ENCODE results near the gene IGF1. TPM values are rescaled to one million over a fixed set of nuclear protein-coding genes. Genes with fewer than 3 reads are reported as not detected.

The IGF1 gene
- total RNA-seq, 4 donors from 2014 or later = 15.4 to 79.4 (median 45.3) TPM

DNA sequence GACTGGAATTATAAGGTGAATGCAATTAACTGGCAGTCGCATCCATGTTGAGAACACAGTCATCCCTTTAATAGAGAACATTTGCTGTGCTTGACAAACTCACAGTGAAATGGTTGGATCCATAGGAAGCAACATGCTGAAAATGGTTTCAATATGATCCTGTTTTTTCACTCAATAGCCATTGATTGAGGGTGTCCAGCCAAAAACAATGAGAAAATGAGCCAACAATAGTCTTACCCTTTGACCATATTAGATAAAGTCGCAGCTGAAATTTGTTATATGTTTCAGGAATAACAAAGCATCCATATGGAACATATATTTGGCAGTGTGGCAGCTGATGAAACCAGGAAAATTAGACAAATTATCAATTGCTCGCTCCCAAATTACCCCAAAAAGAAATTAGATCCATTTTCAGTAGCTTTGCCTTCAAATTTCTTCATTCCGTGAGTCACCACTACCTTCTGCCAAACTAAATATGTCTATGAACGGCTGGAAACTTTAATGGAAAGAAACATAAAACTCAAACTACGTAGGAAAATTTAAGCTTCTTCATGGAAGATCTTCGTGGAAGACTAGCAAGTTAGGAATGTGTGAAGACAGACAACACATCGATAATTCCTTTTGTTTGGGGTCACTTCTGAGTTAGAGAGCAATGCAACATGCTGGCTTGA, 17.4 kb downstream of the IGF1 start:
- DNase-seq (ENCODE audit: extremely low spot score) = no peak
- no peaks in the 10 kb centered on the region for H3K36me3 ChIP-seq
- H3K27ac ChIP-seq (replicated peaks in 1 of 4) = no peak overlapping the region
- intact Hi-C loops (cut with DNase I) = no loop called here
- 77% methylated on average over 8 of the region's 8 CpGs for WGBS
- H3K4me3 ChIP-seq = no peak overlapping the region
- TF ChIP-seq, protein P1, sequence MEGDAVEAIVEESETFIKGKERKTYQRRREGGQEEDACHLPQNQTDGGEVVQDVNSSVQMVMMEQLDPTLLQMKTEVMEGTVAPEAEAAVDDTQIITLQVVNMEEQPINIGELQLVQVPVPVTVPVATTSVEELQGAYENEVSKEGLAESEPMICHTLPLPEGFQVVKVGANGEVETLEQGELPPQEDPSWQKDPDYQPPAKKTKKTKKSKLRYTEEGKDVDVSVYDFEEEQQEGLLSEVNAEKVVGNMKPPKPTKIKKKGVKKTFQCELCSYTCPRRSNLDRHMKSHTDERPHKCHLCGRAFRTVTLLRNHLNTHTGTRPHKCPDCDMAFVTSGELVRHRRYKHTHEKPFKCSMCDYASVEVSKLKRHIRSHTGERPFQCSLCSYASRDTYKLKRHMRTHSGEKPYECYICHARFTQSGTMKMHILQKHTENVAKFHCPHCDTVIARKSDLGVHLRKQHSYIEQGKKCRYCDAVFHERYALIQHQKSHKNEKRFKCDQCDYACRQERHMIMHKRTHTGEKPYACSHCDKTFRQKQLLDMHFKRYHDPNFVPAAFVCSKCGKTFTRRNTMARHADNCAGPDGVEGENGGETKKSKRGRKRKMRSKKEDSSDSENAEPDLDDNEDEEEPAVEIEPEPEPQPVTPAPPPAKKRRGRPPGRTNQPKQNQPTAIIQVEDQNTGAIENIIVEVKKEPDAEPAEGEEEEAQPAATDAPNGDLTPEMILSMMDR (IDR thresholded peaks at IDR 0.05) = no peak
- H3K27me3 ChIP-seq = no peaks in the 10 kb centered on the region
- H3K4me1 ChIP-seq = peaks cover 0 to 3% (median under 1%) of the 10 kb centered on the region in 4 donors
- no peaks in the 10 kb centered on the region for H3K9me3 ChIP-seq

DNA sequence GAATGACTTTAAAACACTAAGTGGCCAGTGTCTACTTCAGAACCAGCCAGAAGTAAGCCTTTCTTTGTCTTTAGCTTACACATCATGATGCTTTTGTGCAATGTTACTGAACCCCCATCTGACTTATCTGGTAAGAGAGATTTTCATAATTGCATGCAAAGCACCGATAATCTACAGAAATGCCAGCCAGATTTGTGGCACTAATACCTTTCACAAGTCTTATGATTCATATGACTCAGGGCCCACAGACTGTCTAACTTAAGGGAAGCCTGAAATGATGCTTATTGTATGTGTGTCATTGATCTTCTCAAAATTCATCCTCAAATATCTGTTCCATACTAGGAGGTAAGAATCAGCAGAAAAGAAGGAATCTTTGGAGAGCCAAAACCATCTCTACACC, 18.0 kb downstream of the IGF1 start:
- WGBS = 94% methylated on average over 1 of the region's 1 CpG
- DNase-seq (ENCODE audit: extremely low spot score) = no peak
- no peak overlapping the region for H3K27ac ChIP-seq (replicated peaks in 1 of 4)
- H3K4me1 ChIP-seq = peaks cover 0 to 3% (median 0%) of the 10 kb centered on the region in 4 donors
- no peaks in the 10 kb centered on the region for H3K36me3 ChIP-seq
- intact Hi-C loops (cut with DNase I) = no loop called here
- H3K27me3 ChIP-seq = no peaks in the 10 kb centered on the region
- H3K9me3 ChIP-seq = no peaks in the 10 kb centered on the region
- no peak for TF ChIP-seq POLR2A (IDR thresholded peaks at IDR 0.05; ENCODE audit: low read depth)
- TF ChIP-seq, protein P1 (IDR thresholded peaks at IDR 0.05) = no peak
- H3K4me3 ChIP-seq = no peak overlapping the region

DNA sequence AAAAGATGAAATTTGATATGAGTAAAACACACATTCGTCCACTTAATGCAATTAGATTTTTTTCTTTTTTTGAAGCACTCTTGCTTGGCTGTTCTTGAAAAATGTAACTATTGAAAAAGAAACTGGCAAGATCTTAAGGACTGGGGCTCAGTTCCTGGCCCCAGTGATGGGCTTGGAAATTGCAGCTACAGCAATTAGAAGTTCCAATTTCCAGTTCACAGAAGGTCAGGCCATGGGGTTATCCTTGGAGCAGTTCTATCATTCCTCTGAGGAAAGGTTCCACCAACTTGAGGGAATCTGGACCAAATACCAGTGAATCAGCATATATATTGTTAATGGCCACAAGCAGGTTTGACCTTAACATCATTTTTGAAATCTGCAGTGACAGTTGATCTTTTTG, 18.9 kb downstream of the IGF1 start:
- intact Hi-C loops (cut with DNase I) = no loop called here
- Histone ChIP-seq H3K27me3 (no peaks in the 10 kb centered on the region), H3K9me3 (no peaks in the 10 kb centered on the region), H3K4me3 (no peak overlapping the region), H3K36me3 (no peaks in the 10 kb centered on the region), H3K27ac (replicated peaks in 1 of 4) (no peak overlapping the region), H3K4me1 (peaks cover 0 to 3% (median 0%) of the 10 kb centered on the region in 4 donors)
- TF ChIP-seq POLR2AphosphoS5 (IDR thresholded peaks at IDR 0.05) (no peak), POLR2A (IDR thresholded peaks at IDR 0.05; ENCODE audit: low read depth) (no peak)
- TF ChIP-seq, protein P1 (IDR thresholded peaks at IDR 0.05) = no peak
- WGBS = 63% methylated on average over 1 of the region's 1 CpG
- no peak for DNase-seq (ENCODE audit: extremely low spot score)

DNA sequence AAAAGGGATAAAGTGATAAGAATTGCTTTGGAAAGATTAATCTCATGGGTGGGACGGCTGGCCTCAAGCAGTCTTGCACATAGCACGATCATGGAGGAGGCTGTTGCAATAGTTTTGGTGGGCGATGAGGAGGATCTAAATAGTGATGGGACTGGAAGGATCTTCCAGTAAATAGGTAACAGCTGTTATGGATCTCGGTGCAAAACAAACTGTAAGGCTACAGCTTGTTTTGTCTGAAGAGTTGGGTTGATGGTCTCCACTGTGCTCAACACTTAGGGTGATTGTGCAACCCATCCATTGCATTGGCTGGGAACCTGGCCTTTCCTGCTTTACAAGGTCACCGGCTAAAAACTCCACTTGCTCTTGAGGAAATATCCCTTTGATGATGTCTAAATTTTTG, 21.0 kb downstream of the IGF1 start:
- intact Hi-C loops (cut with DNase I) = no loop called here
- Histone ChIP-seq H3K4me3 (no peak overlapping the region), H3K9me3 (no peaks in the 10 kb centered on the region), H3K36me3 (no peaks in the 10 kb centered on the region), H3K4me1 (peaks cover 0 to 7% (median 0%) of the 10 kb centered on the region in 4 donors), H3K27ac (replicated peaks in 1 of 4) (no peak overlapping the region), H3K27me3 (no peaks in the 10 kb centered on the region)
- no peak for TF ChIP-seq POLR2A (IDR thresholded peaks at IDR 0.05; ENCODE audit: low read depth)
- peak; percentile 18 to 50 for TF ChIP-seq POLR2AphosphoS5 (IDR thresholded peaks at IDR 0.05)
- 82% methylated on average over 5 of the region's 5 CpGs for WGBS
- no peak for DNase-seq (ENCODE audit: extremely low spot score)

DNA sequence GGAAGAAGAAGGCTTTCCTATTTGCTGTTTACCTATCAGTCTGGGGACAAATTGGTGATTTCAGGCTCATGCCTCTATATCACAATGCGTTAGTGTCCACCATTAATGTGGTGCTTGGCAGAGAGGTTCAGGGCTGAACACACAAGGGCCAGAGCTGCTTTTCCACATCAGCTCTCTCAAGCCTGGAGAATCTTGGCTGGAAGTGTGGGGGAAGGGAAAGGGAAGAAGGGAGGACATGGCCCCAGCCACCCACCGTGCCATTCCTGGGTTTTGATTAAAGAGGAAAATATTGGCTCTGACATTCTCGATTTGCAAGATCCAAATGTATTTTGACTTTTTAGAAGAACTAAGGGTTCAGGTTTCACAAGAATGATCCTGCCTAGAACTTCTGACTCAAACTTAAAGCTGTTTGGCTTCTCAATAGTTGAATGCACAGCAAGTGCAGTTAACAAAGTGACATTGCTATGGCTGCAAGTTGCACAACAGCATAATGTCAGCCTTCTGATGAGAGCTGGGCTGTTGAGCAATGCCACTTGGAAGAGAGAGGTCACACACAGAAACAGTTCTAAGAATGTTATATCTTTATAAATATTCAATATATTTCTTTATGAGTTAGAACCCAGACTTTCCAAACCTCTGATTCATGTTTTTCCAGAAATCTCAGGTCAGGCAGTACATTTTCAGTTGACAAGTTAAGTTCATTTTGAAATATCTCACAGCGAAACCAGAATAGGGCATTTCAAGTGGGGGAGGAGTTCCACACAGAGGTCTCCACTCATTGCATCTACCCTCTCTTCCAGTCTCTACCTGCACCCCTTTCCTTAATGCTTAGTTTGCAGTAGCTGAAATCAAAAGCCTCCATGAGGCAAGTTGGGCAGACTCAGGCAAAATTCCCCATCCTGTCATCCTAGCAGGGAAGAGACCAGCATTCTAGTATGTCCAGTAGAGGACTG, 25.3 kb downstream of the IGF1 start:
- 64% methylated on average over 4 of the region's 4 CpGs for WGBS
- no peak for DNase-seq (ENCODE audit: extremely low spot score)

More for the DNA sequence above, 25.3 kb downstream of the IGF1 start:
- Histone ChIP-seq H3K4me1 (peaks cover 0 to 5% (median 0%) of the 10 kb centered on the region in 4 donors), H3K27ac (replicated peaks in 1 of 4) (peak overlapping the region in 3 of 4 donors; percentile 4 to 27 (median 12)), H3K27me3 (no peaks in the 10 kb centered on the region), H3K4me3 (no peak overlapping the region), H3K36me3 (no peaks in the 10 kb centered on the region), H3K9me3 (no peaks in the 10 kb centered on the region)
- TF ChIP-seq EP300 (IDR thresholded peaks at IDR 0.05) = no peak
- TF ChIP-seq POLR2AphosphoS5 (IDR thresholded peaks at IDR 0.05) = peak in 1 of 2 donors; percentile 48
- TF ChIP-seq POLR2A (IDR thresholded peaks at IDR 0.05; ENCODE audit: low read depth) = no peak
- TF ChIP-seq, protein P1 (IDR thresholded peaks at IDR 0.05) = no peak
- intact Hi-C loops (cut with DNase I) = no loop called here
